Measurements from ENCODE around the gene CHCHD6.

DNA sequence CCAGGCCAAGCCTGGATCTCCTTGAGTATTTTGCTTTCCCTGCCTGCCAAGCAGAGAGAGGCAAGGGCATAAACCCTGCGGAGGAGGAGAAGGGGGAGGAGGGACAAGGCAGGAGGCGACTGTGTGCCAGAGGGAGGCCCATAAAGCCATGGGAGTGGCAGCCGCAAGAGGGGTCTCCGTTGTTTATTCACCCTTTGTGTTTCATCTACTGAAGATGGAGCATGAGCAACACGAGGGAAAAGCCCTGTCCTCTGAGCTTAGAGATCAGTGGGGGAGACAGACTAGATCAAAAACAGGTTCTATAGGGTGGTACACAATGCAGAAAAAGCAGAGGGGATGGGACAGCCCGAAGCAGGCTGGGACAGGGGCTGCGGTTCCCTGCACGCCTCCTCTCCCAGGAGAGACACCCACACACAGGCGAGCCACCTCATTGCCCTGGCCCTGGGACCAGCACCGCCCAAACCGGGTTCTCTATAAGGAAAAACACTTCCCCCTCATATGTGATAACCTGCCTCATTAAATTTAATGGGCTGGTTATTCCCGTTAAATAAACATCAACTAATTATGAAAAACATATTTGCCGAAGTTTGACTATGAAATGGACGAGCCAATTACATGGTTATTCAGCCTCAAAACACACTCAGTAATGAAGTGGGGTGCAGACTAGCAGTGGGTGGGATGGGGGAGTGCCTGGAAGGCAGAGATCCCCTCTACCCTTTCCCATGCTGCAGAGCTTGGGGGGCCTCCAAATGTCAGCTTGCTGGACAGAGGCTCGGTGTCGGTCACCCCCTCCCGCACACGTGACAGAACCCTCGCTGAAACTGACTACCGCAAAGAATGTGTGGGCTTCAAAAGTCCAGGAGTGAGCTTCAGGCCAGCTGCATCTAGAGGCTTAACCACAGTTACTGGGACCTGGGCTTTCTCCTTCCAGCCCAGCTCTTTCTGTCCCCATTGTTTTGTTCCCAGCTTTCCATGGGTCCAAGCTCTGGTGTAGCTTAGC, 264.7 kb downstream of the CHCHD6 start:
- TF ChIP-seq POLR2AphosphoS5 (IDR thresholded peaks at IDR 0.05; ENCODE audit: low read depth, low read length) (no peak), TAF1 (IDR thresholded peaks at IDR 0.05; ENCODE audit: borderline replicate concordance, insufficient read depth, low read length) (no peak), REST (IDR thresholded peaks at IDR 0.05; ENCODE audit: insufficient read depth in 1 of 2, low read depth in 2 of 2, low read length in 2 of 2) (no peak)
